HL-60 (cell line): ENCODE measurements around the gene CCDC142.
A peak's percentile ranks its signal among the peaks of the same experiment; 100 is the strongest.

Experiments used
- DNase-seq, 2 experiments: peaks; one replicate each; pipeline ENCODE4 v3.0.0-alpha.2; 2010 to 2020; ENCODE audit warnings: low read depth in 1 of 2, low spot score in 1 of 2
- H3K27ac ChIP-seq: fragments of 250-450 bp; sonication (Bioruptor Pico); replicated peaks from 2 replicates; pipeline ENCODE4 v1.5.1; 2020; ENCODE audit warnings: mild to moderate bottlenecking, moderate library complexity
- H3K27me3 ChIP-seq: fragments of 250-450 bp; sonication (Bioruptor Pico); 2 replicates; pipeline ENCODE4 v1.5.1; 2021; ENCODE audit warnings: mild to moderate bottlenecking, moderate library complexity; ENCODE audit not compliant: insufficient read depth, poor library complexity, severe bottlenecking
- H3K4me3 ChIP-seq: replicated peaks from 2 replicates; pipeline ENCODE4 v1.5.1; 2011; ENCODE audit warnings: mild to moderate bottlenecking, control low read depth, low read length; ENCODE audit not compliant: insufficient read depth
- GABPA ChIP-seq: IDR thresholded peaks from 2 replicates; pipeline ENCODE4 v1.6.1; 2012; ENCODE audit warnings: low read depth
- POLR2AphosphoS5 ChIP-seq: IDR thresholded peaks from 2 replicates; pipeline ENCODE4 v1.6.1; 2012; ENCODE audit warnings: low read depth
- SPI1 ChIP-seq: IDR thresholded peaks from 2 replicates; pipeline ENCODE4 v1.6.1; 2012; ENCODE audit warnings: low read depth, mild to moderate bottlenecking, borderline replicate concordance
- TF ChIP-seq, protein P1 (sequence below): IDR thresholded peaks from one replicate; pipeline ENCODE4 v1.5.1; 2011; ENCODE audit warnings: low read length, control low read depth, inconsistent platforms; ENCODE audit not compliant: insufficient read depth
- TF ChIP-seq, protein P2 (sequence below): IDR thresholded peaks from 2 replicates; pipeline ENCODE4 v1.6.1; 2012; ENCODE audit warnings: low read depth; ENCODE audit not compliant: insufficient replicate concordance

Gene CCDC142

DNA sequence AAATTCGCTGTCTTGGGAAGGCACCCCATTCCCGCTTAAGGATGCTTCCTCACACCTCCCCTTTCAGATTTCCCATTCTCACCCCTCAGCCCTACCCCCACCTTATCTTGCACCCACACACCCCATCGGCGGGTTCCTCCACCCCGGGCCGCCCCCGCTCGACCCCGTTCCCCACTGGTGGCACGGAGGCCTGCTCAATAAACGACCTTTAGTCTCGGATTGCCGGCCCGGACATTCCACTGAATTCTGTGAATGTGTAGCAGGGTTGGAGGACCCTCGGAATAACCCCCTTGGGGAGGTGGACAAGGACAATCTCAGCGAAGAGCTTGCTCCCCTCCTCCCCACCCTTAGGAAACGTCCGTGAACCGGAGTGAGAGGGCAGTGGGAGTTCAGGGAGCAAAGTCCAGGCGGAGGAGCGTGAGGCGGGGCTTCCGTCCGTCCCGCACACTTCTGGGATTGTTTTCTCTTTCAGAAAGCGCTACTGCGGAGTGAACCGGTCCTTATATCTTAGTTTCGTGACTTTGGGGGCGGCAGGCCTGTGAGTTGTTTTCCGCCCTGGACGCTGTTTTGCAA, 19.4 kb upstream of the CCDC142 start:
- no peak for DNase-seq
- Histone ChIP-seq H3K4me3 (peak overlapping the region; percentile 27), H3K27me3 (peaks cover 60% of the 10 kb centered on the region), H3K27ac (no peak overlapping the region)
- TF ChIP-seq SPI1 (no peak), GABPA (no peak), POLR2AphosphoS5 (no peak)
- TF ChIP-seq, protein P1, sequence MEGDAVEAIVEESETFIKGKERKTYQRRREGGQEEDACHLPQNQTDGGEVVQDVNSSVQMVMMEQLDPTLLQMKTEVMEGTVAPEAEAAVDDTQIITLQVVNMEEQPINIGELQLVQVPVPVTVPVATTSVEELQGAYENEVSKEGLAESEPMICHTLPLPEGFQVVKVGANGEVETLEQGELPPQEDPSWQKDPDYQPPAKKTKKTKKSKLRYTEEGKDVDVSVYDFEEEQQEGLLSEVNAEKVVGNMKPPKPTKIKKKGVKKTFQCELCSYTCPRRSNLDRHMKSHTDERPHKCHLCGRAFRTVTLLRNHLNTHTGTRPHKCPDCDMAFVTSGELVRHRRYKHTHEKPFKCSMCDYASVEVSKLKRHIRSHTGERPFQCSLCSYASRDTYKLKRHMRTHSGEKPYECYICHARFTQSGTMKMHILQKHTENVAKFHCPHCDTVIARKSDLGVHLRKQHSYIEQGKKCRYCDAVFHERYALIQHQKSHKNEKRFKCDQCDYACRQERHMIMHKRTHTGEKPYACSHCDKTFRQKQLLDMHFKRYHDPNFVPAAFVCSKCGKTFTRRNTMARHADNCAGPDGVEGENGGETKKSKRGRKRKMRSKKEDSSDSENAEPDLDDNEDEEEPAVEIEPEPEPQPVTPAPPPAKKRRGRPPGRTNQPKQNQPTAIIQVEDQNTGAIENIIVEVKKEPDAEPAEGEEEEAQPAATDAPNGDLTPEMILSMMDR, result no peak
- TF ChIP-seq, protein P2, sequence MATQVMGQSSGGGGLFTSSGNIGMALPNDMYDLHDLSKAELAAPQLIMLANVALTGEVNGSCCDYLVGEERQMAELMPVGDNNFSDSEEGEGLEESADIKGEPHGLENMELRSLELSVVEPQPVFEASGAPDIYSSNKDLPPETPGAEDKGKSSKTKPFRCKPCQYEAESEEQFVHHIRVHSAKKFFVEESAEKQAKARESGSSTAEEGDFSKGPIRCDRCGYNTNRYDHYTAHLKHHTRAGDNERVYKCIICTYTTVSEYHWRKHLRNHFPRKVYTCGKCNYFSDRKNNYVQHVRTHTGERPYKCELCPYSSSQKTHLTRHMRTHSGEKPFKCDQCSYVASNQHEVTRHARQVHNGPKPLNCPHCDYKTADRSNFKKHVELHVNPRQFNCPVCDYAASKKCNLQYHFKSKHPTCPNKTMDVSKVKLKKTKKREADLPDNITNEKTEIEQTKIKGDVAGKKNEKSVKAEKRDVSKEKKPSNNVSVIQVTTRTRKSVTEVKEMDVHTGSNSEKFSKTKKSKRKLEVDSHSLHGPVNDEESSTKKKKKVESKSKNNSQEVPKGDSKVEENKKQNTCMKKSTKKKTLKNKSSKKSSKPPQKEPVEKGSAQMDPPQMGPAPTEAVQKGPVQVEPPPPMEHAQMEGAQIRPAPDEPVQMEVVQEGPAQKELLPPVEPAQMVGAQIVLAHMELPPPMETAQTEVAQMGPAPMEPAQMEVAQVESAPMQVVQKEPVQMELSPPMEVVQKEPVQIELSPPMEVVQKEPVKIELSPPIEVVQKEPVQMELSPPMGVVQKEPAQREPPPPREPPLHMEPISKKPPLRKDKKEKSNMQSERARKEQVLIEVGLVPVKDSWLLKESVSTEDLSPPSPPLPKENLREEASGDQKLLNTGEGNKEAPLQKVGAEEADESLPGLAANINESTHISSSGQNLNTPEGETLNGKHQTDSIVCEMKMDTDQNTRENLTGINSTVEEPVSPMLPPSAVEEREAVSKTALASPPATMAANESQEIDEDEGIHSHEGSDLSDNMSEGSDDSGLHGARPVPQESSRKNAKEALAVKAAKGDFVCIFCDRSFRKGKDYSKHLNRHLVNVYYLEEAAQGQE, result no peak

DNA sequence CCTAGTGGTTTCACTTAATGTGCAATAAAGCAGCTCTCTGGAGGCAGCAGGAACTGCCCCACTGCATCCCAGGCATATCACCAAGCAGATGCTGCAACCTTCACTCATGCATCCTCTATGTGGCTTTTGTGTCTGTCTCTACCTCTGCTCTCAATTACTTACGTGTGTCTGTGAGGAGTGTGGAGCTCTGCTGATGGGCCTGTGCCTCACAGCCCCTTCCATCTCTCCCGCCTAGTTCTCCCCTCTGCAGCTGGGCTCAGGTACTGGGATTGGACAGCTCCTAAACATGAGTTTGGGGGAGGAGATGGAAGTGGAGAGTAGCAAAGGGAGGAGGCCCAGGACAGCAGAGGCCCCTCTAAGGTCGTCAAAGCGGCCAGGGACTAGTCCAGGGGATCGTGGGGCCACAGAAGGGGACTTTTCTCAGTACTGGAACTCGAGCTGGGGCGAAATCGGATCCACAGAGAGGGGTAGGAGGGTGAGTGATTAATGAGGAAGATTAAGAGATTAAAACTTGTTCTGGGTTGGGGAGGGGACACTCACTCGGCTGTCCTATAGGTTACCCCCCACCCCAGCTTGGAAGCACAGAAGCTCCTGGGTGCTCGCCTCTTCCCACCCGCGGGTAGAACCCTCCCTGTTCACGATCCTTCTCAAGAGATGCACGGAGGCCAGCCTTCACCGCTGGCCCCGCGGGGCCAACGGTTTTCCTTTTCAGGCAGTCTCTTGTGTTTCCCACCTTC, 18.7 kb upstream of the CCDC142 start:
- Histone ChIP-seq H3K4me3 (no peak overlapping the region), H3K27me3 (peaks cover 60% of the 10 kb centered on the region), H3K27ac (no peak overlapping the region)
- DNase-seq, result no peak
- TF ChIP-seq, protein P1, result no peak
- TF ChIP-seq, protein P2, result peak; percentile 68

DNA sequence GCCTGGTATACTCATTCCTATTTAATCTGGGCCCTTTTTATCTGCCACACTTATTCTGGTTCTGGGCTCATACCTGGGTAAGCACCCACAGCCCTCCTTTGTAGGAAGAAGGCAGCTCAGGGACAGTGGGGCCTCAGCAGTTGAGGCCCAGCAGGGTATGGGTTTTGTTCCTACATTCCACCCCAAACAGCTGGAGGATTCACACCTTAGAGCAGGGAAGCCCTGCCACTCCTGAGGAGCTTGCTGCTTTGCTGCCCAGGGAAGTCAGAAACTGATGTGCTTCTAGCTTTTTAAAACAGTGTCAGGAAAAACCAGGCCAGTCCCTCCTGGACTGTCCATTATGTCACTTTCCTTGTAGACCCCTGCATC, 17.8 kb upstream of the CCDC142 start:
- Histone ChIP-seq H3K27ac (no peak overlapping the region), H3K27me3 (peaks cover 60% of the 10 kb centered on the region), H3K4me3 (no peak overlapping the region)
- no peak for TF ChIP-seq POLR2AphosphoS5
- TF ChIP-seq, protein P2, result no peak
- no peak for DNase-seq
